Muscle layer of duodenum (tissue), 2 donors: ENCODE data around the gene MB21D2.

Experiments
- H3K27ac ChIP-seq: one replicate; pipeline ENCODE4 v1.7.0; 2013; ENCODE audit warnings: mild to moderate bottlenecking, low read length
- H3K27me3 ChIP-seq: one replicate; pipeline ENCODE4 v1.7.0; 2013; ENCODE audit warnings: low read depth, mild to moderate bottlenecking, control low read depth, low read length
- H3K36me3 ChIP-seq, 2 donors: one replicate each; pipeline ENCODE4 v1.7.0; 2013; ENCODE audit warnings: low read length in 2 of 2, control low read depth in 1 of 2, mild to moderate bottlenecking in 1 of 2; ENCODE audit not compliant: insufficient read depth in 2 of 2, control insufficient read depth in 1 of 2
- H3K4me1 ChIP-seq, 2 donors: one replicate each; pipeline ENCODE4 v1.7.0; 2013; ENCODE audit warnings: low read length in 2 of 2, mild to moderate bottlenecking in 2 of 2, control low read depth in 1 of 2, moderate library complexity in 1 of 2; ENCODE audit not compliant: insufficient read depth in 2 of 2, control insufficient read depth in 1 of 2
- H3K4me3 ChIP-seq, 2 donors: one replicate each; pipeline ENCODE4 v1.7.0; 2013; ENCODE audit warnings: low read length in 2 of 2, low read depth in 1 of 2, mild to moderate bottlenecking in 1 of 2
- H3K9me3 ChIP-seq, 2 donors: one replicate each; pipeline ENCODE4 v1.7.0; 2013; ENCODE audit warnings: low read length in 2 of 2, control low read depth in 1 of 2, mild to moderate bottlenecking in 1 of 2; ENCODE audit not compliant: control insufficient read depth in 1 of 2
- donor health status: healthy.

MB21D2 gene

GRCh38 chr3:192906940-192907339 is 10.7 kb downstream of the MB21D2 start:
- Histone ChIP-seq H3K9me3 (no peaks in the 10 kb centered on the region), H3K27ac (no peak overlapping the region), H3K36me3 (no peaks in the 10 kb centered on the region), H3K27me3 (no peaks in the 10 kb centered on the region), H3K4me3 (no peak overlapping the region), H3K4me1 (peaks cover 0 to 6% of the 10 kb centered on the region in 2 donors)

DNA sequence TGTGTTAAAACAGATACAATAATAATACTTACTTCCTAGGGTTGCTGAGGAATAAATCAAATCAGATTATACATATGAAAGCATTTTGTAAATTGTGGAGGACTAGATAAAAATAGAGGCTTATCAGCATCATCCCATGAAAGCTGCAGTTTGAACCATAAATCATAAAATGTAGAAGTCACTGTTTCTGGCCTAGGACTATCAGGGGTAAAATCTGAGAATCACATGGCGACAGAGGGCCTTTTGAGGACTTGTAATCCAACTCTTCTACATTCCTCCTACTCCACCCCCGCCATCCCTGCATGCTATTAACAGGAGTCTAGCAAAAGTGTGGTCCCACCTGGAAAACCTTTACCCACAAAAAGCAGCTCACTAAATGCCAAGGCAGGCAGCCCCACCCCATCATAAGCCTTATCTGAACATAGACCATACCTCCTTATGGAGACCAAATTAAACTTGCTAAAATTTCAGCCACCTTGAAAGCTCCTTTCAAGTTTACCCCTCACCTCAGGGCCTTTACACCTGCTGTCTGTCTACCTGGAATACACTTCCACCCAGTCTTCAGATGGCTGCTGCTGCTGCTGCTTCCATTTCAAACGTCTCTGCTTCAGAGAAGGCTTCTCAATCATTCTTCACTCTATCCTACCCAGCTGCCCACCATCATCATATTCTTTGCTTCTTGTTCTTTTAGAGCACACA is 11.5 kb downstream of the MB21D2 start:
- H3K27me3 ChIP-seq: no peaks in the 10 kb centered on the region
- H3K27ac ChIP-seq: no peak overlapping the region
- peaks cover 0 to 12% of the 10 kb centered on the region in 2 donors for H3K4me1 ChIP-seq
- H3K36me3 ChIP-seq: no peaks in the 10 kb centered on the region
- H3K9me3 ChIP-seq: no peaks in the 10 kb centered on the region
- H3K4me3 ChIP-seq: no peak overlapping the region

GRCh38 chr3:192904632-192905289 is 12.9 kb downstream of the MB21D2 start:
- Histone ChIP-seq H3K27me3 (no peaks in the 10 kb centered on the region), H3K36me3 (no peaks in the 10 kb centered on the region), H3K4me1 (peaks cover 0 to 12% of the 10 kb centered on the region in 2 donors), H3K9me3 (no peaks in the 10 kb centered on the region), H3K4me3 (no peak overlapping the region), H3K27ac (no peak overlapping the region)

- Histone ChIP-seq H3K9me3 (no peaks in the 10 kb centered on the region), H3K4me3 (no peak overlapping the region), H3K27ac (no peak overlapping the region), H3K27me3 (no peaks in the 10 kb centered on the region), H3K4me1 (peaks cover 0 to 12% of the 10 kb centered on the region in 2 donors), H3K36me3 (no peaks in the 10 kb centered on the region)
Observed at GRCh38 chr3:192902549-192902948, 15.1 kb downstream of the MB21D2 start.

- H3K36me3 ChIP-seq: no peaks in the 10 kb centered on the region
- no peaks in the 10 kb centered on the region for H3K9me3 ChIP-seq
- H3K4me3 ChIP-seq: no peak overlapping the region
- H3K4me1 ChIP-seq: peaks cover 0 to 10% of the 10 kb centered on the region in 2 donors
- no peaks in the 10 kb centered on the region for H3K27me3 ChIP-seq
- no peak overlapping the region for H3K27ac ChIP-seq
Observed at GRCh38 chr3:192901435-192901834, 16.2 kb downstream of the MB21D2 start.

DNA sequence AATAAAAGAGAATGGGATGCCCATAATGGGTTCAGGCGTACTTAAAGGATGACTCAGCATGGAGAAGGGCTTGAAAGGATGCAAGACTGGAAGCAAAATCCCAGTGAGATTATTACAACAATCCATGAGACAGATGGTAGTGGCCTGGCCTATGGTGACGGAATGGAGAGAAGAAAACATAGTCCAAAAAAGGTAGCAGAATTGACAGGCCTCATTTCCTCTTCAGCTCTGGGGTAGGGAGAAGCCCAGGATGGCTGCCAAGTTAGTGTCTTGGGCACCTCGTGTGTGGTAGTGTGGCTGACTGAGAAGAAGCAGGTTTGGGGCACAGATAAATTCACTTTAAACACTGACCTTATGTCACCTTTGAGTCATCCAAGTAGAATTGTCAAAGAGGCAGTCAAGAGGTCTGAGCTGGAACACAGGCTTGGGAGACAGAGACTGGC is 18.1 kb downstream of the MB21D2 start:
- Histone ChIP-seq H3K36me3 (no peaks in the 10 kb centered on the region), H3K4me3 (no peak overlapping the region), H3K27me3 (no peaks in the 10 kb centered on the region), H3K27ac (no peak overlapping the region), H3K9me3 (no peaks in the 10 kb centered on the region), H3K4me1 (peaks cover 0 to 6% of the 10 kb centered on the region in 2 donors)

DNA sequence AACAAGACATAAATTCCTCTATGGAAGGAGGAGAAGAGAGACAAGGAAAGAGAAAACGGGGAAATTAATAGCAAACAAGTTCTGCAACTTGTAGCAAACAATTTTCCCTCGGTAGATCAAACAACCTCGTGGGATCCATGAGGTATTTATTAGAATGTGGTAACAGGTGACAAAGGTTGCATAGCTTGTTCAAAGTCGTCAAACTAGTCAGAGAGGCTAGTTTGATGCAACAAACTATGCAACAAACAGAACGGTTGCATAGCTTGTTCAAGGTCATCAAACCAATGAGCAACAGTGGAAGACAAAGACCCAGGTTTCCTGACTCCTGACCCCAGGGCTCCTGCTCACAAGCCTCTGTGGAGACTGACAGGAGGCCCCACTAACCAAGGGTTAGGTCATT is 20.7 kb downstream of the MB21D2 start:
- Histone ChIP-seq H3K9me3 (no peaks in the 10 kb centered on the region), H3K4me1 (peaks cover 0 to 6% of the 10 kb centered on the region in 2 donors), H3K27me3 (no peaks in the 10 kb centered on the region), H3K36me3 (no peaks in the 10 kb centered on the region), H3K4me3 (no peak overlapping the region), H3K27ac (no peak overlapping the region)

DNA sequence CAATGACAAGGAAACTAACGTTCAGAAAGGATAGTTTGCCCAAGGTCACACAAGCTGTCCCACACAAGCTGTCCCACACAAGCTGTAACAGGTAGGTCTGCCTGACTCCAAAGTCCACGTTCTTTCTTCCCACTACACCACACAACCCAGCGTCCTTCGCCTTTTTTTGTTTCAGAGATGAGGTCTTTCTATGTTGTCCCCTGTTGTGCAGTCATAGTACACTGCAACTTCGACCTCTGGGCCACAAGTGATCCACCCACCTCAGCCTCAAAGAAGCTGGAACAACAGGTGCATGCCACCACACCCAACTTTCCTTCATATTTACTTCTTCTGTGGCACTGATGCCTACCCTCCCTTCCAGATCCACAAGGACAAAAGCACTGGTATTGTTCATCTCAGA is 21.4 kb downstream of the MB21D2 start:
- no peaks in the 10 kb centered on the region for H3K27me3 ChIP-seq
- H3K9me3 ChIP-seq: no peaks in the 10 kb centered on the region
- H3K4me1 ChIP-seq: no peaks in the 10 kb centered on the region
- no peak overlapping the region for H3K4me3 ChIP-seq
- H3K36me3 ChIP-seq: no peaks in the 10 kb centered on the region
- H3K27ac ChIP-seq: no peak overlapping the region

DNA sequence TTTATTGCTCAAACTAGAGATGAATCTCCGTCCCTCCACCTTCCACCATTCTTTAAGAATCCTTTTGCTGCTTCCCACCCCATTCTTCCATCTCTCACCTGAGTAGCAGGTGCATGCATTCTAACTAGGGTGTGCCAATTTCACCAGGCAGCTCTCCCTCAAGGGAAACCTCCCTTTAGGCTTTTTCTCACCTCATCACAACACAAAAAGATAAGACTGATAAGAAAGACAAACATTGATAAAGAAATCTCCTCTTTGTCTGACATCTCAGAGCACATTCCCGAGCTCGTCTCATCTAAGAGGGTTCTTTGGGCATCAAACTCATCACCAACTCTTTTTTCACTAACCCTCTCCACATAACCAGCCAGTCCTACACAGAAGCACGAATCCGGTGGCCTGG is 23.0 kb downstream of the MB21D2 start:
- Histone ChIP-seq H3K4me3 (no peak overlapping the region), H3K36me3 (no peaks in the 10 kb centered on the region), H3K27ac (no peak overlapping the region), H3K9me3 (no peaks in the 10 kb centered on the region), H3K27me3 (no peaks in the 10 kb centered on the region), H3K4me1 (peaks cover 3 to 5% of the 10 kb centered on the region in 2 donors)

DNA sequence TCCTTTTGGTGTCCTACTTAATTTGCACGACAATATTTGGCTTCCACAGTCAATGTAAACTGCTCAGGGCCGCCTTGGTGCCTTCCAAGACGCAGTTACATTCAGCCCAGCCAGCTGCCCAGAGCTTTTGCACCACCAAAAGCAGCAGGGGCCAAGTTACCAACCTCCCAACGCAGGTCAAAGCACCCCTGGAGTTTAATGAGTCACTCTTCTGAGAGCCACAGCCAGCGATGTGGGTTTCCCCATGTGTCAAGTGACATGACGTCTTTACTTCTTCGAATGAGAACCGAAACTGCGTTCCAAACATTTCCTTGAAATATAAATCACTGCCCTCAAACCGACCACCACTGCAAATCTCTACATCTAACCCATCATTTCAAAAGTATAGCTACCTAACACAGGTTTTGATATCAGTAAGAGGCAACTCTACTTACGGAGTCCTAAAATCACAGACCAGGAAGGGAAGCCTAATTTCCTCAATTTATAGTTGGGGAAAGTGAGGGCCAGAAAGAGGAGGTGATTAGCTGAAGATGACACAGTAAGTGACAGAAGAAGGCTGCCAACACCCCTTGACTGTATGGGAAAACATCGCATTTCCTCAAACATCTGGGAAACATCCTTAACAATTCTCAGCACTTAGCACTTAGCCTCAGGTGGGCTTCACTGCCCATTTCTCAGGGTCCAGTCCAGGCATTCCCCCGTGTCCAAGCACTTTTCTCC is 24.5 kb downstream of the MB21D2 start:
- no peaks in the 10 kb centered on the region for H3K27me3 ChIP-seq
- peaks cover 15% of the 10 kb centered on the region in 2 donors for H3K4me1 ChIP-seq
- peak overlapping the region; percentile 53 for H3K27ac ChIP-seq
- no peaks in the 10 kb centered on the region for H3K9me3 ChIP-seq
- H3K36me3 ChIP-seq: no peaks in the 10 kb centered on the region
- H3K4me3 ChIP-seq: no peak overlapping the region
